OCI-M2 (cell line): Measurements from ENCODE around the gene PDE8B.

Source experiments
- DNase-seq: peaks from one replicate; lab custom pipeline; 2025; ENCODE audit not compliant: unreplicated experiment; lab: John Stamatoyannopoulos, UW

The PDE8B gene

DNA sequence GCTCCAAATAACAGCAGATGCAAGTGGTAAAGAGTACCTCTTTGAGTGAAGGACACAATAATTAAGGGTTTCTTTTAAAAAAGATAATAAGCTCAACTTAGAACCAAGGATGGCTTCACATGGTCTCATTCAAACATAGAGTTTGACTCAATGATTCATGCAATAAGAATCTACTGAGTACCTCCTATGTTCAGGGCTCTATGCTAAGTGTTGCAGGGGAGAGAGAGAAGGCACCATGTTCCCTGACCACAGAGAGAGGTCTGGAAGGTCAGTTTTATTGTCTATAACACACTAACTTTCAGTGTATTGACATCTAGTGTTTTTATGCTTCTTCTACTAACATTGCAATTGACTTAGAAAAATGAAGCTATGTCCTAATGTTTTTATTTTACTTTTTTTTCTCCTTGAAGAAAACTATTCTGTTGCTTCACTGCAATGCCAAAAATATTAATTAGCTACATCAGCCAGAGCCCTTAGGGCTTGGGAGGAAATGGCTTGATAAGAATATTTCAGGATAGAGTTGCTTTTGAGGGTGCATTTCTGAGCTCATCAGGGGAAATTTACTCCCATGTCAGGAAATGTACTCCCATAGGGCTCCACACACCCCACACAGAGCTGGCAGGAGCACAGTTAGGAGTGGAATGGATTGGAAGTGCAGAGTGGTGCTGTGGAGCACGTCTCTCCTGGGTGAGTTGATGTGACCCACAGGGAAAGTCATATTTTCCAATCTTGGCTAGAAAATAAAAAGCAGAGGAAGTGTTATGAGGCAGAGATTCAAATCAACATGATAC, 106.6 kb downstream of the PDE8B start:
- DNase-seq, result no peak

DNA sequence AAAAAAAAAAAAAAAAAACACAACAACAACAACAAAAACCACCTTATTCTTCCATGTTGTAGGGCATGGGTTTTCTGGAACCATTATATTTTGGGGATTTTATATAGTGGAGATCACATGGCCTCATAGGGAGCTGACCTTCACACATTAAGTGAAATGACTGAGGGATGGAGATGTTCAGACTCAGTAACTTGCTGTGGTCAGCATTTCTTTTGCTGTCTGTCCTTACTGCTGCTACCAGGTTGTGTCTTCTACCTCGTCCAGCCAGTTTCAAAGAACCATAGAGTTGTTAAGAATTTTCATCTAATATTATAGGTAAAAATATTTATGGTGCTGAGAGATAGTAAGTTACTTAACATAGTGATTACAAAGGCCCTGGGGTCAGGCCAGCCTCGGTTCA, 107.6 kb downstream of the PDE8B start:
- DNase-seq, result no peak

- no peak for DNase-seq
Measured at GRCh38 chr5:77319117-77319804, 108.8 kb downstream of the PDE8B start.

DNA sequence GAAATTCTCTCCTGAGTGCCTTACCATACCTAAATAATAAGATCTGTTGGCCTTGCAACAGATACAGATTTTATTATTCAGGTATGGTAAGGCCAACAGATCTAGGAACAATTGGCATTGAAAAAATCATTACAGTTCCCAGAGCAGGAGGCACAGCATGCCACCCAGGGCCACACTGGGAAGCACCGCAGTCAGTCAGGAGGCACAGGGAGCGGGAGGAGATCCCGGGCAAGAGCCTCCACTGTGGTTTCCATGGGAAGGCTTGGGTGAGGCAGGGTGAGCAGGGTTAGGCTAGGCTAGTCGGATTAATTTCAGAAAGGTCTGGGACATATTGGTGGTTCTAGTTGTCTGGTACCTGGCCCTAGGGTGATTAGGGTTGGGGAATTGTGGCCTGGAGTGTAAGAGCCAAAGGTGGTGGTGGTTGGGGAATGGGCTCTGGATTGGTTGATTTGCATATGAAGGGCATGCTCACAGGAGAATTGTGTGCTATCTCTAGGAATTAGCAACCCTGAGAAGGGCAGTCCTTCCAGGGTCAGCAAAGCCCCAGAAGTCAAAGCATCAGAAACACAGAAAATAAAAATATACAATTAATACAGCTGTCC, 111.4 kb downstream of the PDE8B start:
- DNase-seq, result no peak

- DNase-seq, result no peak
Measured at GRCh38 chr5:77322406-77322805, 111.9 kb downstream of the PDE8B start.

GRCh38 chr5:77325921-77326541, 115.6 kb downstream of the PDE8B start:
- DNase-seq, result no peak

DNA sequence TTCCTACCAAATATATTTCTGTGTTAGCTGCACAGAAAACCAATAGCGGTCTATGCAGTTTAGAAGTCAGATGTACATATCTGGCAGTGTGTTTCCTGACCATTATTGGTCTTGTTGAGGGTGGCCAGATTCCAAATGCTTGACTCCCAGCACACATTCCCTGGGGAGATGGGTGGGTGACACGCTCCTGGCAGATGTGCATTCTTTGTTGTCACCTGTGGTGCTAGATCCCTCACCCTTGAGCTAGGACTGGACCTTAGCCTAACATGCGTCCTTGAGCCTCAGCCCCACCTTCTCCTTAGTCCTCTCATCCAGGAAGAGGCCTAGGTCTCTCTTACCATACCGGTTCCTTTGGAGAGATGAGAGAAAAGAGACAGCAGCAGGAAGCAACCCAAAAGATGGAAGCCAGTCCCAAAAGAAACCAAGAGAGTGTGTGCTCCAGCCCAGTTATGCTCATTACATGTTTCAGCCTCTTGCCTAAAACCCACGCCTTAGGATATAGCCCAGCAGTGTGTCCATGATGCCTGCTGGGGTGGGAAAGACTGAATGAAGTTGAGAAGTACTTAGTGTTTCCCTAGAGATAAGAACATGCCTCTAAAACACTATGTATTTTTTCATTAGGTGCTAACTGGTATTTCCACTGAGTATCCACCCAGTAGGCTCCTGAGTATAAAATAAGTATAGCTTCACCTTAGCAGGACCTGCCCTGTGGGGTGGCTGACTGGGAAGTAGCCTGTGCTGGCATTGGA, 116.7 kb downstream of the PDE8B start:
- no peak for DNase-seq

DNA sequence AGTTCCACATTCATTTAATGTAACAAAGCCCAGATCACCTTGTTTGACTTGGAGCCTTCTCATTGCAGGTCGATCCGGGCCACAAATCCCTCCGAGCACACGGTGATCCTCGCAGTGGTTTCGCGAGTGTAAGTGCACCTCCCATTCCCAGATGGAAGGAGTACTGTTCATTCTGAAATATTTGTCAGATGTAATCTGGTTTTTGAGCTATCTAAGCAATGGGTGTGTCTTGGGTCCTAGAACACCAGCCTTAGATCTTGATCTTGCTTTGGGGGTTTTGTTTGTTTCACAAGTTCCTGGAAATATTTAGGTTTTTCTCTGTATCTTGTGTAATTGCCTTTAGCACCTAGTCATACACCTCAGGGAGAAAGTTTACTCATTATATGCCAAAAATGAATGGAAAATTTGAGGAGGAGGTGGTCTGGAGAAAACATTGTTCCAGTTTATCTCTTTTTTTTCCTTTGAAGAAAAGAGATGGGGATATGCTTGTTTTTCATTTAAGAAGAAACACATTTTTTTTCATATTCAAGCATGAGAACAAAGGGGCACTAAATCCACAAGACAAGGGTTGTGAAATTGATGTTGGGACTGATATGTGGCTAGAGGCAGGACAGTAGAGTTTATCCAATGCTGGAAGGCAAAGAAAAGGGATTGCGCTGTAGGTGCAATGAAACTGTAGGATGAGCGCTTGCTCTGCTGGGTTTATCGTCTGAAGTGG, 118.6 kb downstream of the PDE8B start:
- DNase-seq, result no peak

DNA sequence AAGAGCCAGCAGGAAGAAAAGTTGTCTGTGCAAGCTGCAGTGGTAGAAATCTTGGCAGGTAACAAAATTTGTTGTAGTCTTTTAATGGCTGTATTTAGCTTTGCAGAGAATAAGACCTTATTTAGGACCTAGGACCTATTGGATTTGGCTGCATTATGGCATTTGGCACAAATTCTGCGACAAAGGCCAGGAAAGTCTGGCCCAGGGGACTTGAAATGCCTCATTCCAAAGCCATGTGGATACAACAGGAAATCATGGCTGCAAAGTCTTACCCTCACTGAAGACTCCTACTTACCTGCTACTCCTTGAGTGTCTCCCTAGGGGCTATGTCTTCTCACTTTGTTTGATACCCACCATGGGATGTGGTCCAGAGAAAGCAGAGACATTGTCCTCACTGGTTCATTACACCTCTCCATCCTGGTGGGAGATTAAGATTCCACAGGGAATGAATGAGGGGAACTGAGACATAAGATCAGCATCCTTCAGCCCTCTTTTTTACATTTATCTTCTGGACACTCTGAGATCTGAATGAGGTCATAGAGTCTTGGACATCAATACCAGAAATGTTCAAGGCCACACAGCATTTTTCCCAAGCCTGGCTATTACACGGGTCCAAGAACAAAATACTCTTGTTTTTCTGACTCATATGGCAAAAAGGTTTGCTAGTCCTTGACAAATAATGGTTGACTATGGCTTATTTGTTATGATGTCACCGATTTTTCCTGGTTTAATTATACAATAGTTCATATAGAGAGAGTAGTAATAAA, 119.4 kb downstream of the PDE8B start:
- no peak for DNase-seq

DNA sequence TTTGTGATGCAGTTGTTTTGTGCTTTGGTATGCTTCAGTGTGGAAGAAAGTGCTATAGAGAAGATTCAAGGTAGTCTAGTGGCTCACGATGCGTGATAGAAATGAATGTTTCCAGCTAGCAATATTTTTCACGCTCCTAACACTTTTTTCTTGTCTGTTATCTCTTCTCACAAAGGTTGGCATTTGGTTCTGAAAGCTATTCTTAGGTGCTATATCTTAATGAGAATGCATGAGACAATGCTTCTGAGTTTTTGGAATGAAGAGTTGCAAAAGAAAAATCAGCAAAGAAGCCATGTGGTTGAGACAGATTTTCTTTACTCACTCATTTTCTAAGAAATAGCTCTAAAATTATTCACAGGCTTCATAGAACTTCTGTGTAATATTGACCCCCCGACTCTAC, 122.6 kb downstream of the PDE8B start:
- DNase-seq, result no peak

- DNase-seq, result no peak
Measured at GRCh38 chr5:77333451-77334123, 123.1 kb downstream of the PDE8B start.

GRCh38 chr5:77337246-77337645, 126.8 kb downstream of the PDE8B start:
- DNase-seq, result no peak

DNA sequence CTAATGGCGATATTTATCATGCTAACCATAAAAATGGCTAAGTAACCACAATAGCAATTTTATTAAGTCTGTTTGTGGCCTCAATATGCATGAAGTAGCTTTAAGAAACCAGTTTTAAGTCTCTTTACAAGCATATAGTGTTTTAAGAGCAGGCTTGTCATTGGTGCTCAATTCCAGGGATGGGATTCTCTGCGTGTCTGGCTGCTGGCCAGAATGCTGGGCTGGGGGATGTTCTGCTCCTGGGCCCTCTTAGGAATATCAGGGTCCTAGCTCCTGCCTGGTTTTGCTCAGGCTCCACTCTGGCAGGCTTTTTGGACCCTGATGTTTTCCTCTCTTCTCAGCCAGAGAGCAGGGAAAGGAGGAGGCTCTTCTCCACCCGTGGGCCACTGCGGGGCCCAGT, 127.2 kb downstream of the PDE8B start:
- no peak for DNase-seq

DNA sequence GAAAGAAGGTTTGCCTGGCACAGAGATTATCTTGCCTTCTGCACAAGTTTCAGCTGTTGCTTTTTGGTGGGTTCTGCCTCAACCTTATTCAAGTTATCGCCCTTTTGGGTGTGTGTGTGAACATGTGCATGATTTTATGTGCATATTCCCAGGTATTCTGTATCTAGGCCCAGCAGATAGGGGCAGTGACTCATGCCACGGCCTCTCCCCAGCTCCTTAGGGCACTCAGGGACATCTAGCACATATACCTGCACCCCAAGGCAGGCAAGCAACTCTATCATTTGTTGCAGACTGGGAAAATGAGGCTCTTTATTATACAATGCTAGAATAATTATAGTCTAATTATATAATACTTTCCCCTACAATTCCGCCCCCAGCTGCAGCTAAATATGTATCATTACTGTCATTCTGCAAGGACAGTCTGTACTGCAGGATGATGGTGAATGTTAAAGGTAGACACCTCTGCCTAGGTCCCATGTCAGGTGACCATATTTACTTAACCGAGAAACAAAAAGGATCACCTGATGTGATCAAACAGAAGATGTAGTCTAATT, 128.9 kb downstream of the PDE8B start:
- no peak for DNase-seq

DNA sequence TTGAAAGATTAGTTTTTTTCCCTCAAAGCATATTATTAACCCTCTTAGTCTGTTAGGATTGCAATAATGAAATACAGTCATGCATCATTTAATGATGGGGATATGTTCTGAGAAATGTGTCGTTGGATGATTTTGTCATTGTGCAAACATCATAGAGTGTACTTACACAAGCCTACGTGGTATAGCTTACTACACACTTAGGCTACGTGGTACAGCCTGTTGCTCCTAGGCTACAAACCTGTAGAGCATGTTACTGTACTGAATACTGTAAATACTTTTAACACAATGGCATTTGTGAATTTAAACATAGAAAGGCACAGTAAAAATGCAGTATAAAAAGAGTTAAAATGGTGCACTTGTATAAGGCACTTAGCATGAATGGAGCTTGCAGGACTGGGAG, 132.7 kb downstream of the PDE8B start:
- DNase-seq, result no peak

- DNase-seq, result no peak
Measured at GRCh38 chr5:77347435-77348098, 137.1 kb downstream of the PDE8B start.

- no peak for DNase-seq
Measured at GRCh38 chr5:77353251-77353650, 142.8 kb downstream of the PDE8B start.

GRCh38 chr5:77354454-77354853, 144.0 kb downstream of the PDE8B start:
- no peak for DNase-seq
